Epithelial cell of esophagus (primary cell): ENCODE results near the gene AIG1.

Experiments
- DNase-seq: peaks from one replicate; pipeline ENCODE4 v3.0.0; 2010; ENCODE audit warnings: low read depth
- H3K4me3 ChIP-seq: 2 replicates; pipeline ENCODE4 v1.5.1; 2011; ENCODE audit warnings: mild to moderate bottlenecking, low read length, control low read depth
- TF ChIP-seq, protein P1 (sequence below): IDR thresholded peaks from 2 replicates; pipeline ENCODE4 v1.5.1; 2011; ENCODE audit warnings: low read depth, mild to moderate bottlenecking, low read length, control low read depth, inconsistent platforms; ENCODE audit not compliant: insufficient read depth; ENCODE audit errors: missing control alignments

The AIG1 gene

DNA sequence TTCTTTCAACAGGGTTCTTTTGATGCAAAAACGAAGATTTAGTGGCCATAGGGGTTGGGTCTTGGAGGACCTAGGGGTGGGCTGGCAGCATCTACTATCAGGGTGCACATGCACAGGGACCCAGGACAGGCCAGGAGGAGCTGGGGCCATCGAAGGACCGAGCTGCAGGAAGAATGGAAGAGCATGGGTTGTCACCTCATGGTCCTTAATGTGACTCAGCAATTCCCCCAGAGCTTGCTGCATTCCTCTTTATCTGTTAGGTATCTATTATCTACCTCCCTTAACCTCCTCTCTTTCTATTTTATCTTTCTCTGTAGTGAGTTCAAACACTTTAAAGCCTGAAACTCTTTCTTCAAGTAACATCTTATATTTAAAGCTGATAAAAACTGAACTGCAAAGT, 167.0 kb downstream of the AIG1 start:
- TF ChIP-seq, protein P1, sequence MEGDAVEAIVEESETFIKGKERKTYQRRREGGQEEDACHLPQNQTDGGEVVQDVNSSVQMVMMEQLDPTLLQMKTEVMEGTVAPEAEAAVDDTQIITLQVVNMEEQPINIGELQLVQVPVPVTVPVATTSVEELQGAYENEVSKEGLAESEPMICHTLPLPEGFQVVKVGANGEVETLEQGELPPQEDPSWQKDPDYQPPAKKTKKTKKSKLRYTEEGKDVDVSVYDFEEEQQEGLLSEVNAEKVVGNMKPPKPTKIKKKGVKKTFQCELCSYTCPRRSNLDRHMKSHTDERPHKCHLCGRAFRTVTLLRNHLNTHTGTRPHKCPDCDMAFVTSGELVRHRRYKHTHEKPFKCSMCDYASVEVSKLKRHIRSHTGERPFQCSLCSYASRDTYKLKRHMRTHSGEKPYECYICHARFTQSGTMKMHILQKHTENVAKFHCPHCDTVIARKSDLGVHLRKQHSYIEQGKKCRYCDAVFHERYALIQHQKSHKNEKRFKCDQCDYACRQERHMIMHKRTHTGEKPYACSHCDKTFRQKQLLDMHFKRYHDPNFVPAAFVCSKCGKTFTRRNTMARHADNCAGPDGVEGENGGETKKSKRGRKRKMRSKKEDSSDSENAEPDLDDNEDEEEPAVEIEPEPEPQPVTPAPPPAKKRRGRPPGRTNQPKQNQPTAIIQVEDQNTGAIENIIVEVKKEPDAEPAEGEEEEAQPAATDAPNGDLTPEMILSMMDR: no peak
- H3K4me3 ChIP-seq: no peak overlapping the region
- DNase-seq: no peak

- TF ChIP-seq, protein P1: no peak
- no peak overlapping the region for H3K4me3 ChIP-seq
- DNase-seq: no peak
These were observed 168.7 kb downstream of the AIG1 start for GRCh38 chr6:143229400-143229799.

DNA sequence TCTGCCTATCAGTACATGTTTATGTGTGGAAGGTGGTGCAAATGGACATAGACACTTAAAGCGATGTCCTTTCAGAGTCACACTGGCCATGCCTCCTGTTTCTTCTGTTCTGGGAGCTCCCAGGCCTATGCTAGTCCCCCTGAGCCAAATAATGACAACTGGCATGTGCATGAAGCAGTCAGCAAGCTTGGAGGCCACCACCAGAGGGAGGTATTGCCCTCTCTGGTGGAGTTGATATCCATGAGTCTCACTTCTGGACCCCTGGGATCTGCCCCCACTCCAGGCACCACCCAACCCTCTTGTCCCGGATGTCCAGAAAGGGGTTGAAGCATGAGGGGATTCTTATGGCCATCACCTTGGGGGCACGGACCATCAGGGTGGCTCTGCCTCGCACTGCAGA, 172.2 kb downstream of the AIG1 start:
- no peak overlapping the region for H3K4me3 ChIP-seq
- TF ChIP-seq, protein P1: peak; percentile 87
- peak; percentile 63 for DNase-seq

GRCh38 chr6:143233554-143234285, 173.0 kb downstream of the AIG1 start:
- no peak overlapping the region for H3K4me3 ChIP-seq
- TF ChIP-seq, protein P1: no peak
- DNase-seq: no peak

- DNase-seq: no peak
- TF ChIP-seq, protein P1: no peak
- H3K4me3 ChIP-seq: no peak overlapping the region
These were observed 174.0 kb downstream of the AIG1 start for GRCh38 chr6:143234734-143235133.

- no peak for DNase-seq
- TF ChIP-seq, protein P1: no peak
- no peak overlapping the region for H3K4me3 ChIP-seq
These were observed 175.6 kb downstream of the AIG1 start for GRCh38 chr6:143236151-143236798.

- TF ChIP-seq, protein P1: no peak
- no peak for DNase-seq
- H3K4me3 ChIP-seq: no peak overlapping the region
These were observed 177.6 kb downstream of the AIG1 start for GRCh38 chr6:143238306-143238705.
